DMS114 treated with DMSO at 0.1 percent for 48 hours (cell line): ENCODE results near the gene DIP2C.
"Not testable (repeated sequence)": the region's sequence is repeated elsewhere in the genome, so short reads cannot be mapped to it uniquely, and the experiment has no call there.

ENCODE experiments used
- DNase-seq: peaks from one replicate; lab custom pipeline; 2025; ENCODE audit not compliant: unreplicated experiment; lab: John Stamatoyannopoulos, UW

The DIP2C gene

GRCh38 chr10:600876-601659, 88.4 kb downstream of the DIP2C start:
- DNase-seq: no peak

DNA sequence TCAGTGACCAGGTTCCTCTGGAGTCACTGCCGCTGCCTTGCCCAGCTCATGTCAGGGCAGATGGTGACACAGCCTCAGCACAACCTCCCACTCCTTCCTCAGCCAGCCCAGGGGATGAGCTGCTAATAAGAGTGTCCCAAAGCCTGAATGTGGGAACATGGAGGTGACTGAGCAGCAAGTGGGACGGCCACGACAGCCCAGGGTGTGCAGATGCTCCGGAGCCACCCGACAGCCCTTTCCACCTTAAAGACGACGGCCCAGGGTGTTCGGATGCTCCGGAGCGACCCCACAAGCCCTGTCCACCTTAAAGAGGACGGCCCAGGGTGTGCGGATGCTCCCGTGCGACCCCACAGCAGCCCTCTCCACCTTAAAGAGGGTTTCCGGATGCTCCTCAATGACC, 89.2 kb downstream of the DIP2C start:
- no peak for DNase-seq

DNA sequence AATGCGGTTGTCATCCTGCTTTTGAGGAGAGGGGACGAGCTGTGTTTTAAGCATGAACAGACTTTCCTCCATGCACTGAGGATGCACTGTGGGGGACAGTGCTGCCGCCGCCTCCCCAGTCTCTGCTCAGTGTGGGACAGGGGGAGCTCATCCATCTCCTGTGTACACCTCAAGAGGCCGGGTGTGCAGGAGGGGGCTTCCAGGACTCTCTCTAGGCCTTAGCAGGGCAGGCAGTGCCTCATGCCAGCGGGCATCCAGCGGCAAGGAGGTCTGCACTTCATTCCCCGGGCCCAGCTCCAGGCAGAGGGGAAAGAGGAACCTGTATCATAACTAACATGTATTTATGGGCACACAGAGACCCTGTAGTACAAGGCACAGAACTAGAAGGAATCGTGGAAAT, 89.7 kb downstream of the DIP2C start:
- DNase-seq: no peak

GRCh38 chr10:598415-599170, 90.9 kb downstream of the DIP2C start:
- no peak for DNase-seq

- no peak for DNase-seq
Observed at GRCh38 chr10:597976-598375, 91.5 kb downstream of the DIP2C start.

GRCh38 chr10:596725-597345, 92.6 kb downstream of the DIP2C start:
- DNase-seq: no peak

DNA sequence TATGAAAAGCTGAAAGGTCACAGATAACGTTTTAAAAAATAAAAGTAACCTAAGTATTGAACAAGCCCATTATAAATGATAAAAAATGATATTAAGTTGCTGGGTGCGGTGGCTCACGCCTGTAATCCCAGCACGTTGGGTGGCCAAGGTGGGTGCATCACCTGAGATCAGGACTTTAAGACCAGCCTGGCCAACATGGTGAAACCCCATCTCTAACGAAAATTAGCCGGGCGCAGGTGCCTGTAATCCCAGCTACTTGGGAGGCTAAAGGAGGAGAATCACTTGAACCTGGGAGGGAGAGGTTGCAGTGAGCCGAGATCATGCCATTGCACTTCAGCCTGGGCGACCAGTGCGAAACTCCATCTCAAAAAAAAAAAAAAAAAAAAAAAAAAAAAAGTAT, 93.3 kb downstream of the DIP2C start:
- DNase-seq: not testable (repeated sequence)

DNA sequence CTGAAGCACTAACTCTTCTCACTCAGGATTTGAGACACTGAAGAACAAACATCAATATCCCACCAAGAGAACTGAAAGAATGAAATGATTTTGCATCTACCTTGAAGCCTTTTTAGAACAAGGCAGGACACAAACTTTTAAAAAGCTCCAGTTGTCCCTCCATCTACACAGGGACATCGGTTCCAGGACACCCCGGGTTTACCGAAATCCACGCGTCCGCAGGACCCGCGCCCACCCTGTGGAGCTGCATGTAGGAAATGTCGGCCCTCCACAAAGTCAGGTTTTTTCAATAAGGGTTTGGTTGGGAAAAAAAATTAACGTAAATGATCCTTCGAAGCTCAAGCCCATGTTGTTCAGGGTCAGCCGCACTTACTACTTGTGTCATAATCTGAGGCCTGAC, 94.0 kb downstream of the DIP2C start:
- no peak for DNase-seq

DNA sequence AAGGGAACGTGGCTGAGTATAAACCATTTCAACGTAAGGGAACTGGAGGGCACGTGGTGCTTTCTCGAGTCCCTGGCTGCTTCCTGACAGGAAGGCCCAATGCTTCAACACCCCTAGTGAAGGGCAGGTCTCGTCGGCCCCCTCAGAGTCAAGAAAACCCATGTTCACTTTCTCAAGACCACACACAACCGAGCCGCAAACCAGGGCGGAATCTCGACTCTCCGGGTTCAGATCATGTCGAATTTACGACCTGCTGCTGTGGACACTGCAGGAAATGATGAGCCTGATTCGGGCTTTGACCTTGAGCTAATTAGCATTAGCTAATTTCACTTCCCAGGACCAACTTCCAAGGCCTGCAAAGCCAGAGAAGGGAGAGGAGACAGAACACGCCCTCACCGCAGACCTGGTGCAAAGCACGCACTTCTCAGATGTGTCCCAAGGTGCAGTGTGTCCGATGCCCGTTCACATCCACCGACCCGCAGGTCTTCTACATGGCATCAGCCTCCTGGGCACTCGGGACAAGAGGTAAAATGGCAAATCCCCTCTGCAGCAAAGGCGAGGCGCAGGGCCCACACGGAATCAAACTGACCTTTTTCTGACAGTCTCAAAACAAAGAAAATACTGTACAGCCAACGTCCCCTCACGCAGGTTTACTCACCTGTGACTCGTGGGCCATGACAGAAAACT, 94.7 kb downstream of the DIP2C start:
- no peak for DNase-seq

GRCh38 chr10:593901-594457, 95.5 kb downstream of the DIP2C start:
- no peak for DNase-seq

GRCh38 chr10:593421-593820, 96.0 kb downstream of the DIP2C start:
- DNase-seq: no peak

DNA sequence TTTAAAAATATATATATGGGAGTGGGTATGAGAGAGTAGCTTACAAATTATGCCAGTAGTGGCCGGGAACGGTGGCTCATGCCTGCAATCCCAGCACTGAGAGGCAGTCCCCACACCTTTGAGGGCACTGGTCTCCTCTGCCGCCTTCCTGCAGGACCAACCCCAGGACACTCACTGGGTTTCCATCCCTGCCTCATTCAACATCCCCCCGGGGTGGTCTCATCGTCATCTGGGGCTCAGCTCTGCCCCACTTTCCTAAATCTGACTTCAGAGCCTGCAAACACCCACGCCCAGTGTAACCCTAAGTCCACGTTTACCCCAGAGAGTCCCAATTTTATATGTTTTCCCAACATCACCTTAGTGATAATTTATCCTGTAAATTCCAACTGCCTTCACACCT, 96.5 kb downstream of the DIP2C start:
- DNase-seq: no peak

GRCh38 chr10:591646-592045, 97.8 kb downstream of the DIP2C start:
- DNase-seq: no peak

DNA sequence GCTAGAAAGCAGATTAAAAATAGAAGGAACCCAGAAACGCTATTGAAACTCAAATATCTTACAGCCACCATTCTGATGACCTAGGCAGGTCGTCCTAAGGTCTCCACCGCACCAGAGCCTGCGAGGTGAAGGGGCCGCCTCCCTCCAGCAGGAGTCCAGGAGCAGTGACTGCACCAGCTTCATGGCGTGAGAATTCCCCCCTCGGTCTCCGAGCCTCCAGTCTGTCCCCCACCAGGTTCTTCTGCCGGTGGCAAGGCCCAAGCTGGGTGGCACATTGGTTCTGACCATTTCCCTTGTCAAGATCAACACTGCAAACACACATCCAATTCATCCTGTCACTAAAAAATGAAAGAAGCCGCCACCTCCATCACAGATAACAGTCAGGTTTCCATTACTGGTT, 98.7 kb downstream of the DIP2C start:
- DNase-seq: no peak

GRCh38 chr10:589961-590680, 99.3 kb downstream of the DIP2C start:
- no peak for DNase-seq

DNA sequence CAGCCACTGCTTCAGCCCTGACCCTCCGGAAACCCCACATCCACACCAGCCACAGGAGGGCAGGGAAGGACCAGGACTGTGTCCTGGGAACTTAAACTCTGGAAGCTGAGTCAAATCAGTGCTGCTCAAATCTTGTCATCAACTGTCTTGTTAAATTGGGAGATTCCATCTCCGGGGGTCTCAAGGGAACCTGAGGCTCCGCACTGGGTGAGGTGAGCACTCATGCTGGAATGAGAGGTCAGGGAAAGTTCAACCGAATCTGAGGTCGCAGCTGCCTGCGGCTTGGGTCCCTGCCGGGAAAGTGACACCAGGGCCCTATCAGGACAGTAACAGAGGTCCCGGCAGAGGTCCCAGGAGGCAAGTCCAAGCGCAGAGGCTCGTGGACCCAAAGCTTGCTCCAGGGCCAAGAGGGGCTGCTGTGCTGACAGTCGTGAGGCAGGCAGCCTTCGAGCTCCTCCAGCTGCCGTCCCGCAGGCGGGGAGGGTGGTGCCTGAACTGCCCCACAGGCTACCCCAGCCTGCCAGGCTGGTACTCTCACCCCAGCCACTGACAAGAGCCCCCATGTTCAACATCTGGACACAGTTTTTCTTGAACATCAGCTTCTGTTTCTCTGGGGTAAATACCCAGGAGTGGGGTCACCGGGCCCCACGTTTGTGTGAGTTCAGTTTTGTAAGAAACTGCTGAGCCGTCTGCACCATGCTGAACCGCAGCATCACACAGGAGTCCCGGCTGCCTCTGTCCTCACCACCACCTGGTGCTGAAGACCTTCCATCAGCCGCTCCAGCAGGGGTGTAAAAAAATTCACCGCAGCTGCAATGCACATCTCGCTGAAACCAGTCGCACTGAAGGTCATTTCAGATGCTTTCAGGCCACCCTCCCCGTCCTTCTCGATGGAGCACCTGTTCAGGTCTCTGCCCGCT, 101.0 kb downstream of the DIP2C start:
- DNase-seq: no peak

- DNase-seq: no peak
Observed at GRCh38 chr10:586716-587115, 102.8 kb downstream of the DIP2C start.

DNA sequence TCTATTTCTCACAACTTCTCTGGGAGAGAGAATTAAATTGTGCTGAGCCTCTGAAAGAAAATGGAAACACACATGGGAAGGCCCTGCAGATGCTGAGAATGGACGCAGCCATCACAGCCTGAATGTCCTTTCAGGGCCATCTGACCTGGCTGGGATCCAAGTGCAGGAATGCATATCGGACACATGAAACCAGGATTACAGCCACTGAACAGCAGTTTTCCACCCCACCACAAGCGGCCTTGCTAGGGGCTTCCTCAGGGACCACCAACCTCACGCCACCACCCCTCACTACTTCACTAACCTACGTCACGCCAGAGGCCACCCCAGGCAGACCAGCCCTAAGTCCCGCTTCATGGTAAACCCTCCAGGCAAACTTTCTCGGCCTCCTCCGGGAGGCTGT, 103.3 kb downstream of the DIP2C start:
- DNase-seq: no peak

- DNase-seq: no peak
Observed at GRCh38 chr10:585502-585901, 104.0 kb downstream of the DIP2C start.
